ENCODE results near the gene TMPRSS5.

TMPRSS5 gene

GRCh38 chr11:113666584-113666983 is 39.5 kb downstream of the TMPRSS5 start:
- DNase-seq = no peak

- peak; percentile 51 for DNase-seq
Observed at GRCh38 chr11:113664981-113665710, 41.0 kb downstream of the TMPRSS5 start.

DNA sequence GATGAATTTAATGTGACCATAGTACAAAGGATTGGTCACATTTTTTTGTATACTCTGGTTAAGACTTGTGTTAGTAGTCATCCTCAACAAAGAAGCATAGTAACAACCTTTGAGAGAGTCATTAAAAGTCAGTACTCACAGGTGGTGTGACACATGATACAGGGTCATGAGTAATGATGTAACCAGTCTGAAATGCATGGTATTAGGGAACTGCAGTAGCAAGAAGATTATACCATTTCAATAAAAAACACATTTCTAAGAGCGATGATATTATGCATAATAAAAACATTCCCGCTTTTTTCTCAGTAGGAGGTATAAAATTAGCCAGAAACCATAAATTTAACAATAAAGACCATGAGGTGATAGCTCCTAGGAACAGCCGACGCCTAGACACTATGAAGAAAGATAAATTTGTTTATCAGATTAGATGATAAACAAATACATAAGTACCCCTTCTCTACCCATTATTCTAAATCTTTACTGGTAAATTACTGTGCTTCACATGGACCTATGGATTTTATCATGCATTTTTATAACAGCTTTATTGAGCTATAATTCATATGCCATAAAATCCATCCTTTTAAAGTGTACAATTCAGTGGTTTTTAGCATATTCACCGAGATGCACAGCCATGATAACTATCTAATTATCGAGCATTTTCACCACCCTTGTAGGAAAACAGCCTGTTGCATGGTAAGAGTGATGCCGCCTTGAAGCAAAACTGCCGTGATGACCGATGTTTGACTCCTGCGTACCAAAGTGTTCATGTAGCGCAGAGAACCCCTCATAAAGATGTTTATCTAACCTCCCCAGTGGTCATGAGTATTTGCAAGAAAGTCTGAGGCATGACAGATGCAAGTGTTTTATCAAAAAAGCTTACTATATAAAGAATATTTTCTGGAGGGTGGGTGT is 41.8 kb downstream of the TMPRSS5 start:
- peak; percentile 9 for DNase-seq

- no peak for DNase-seq
Observed at GRCh38 chr11:113663567-113663966, 42.5 kb downstream of the TMPRSS5 start.

DNA sequence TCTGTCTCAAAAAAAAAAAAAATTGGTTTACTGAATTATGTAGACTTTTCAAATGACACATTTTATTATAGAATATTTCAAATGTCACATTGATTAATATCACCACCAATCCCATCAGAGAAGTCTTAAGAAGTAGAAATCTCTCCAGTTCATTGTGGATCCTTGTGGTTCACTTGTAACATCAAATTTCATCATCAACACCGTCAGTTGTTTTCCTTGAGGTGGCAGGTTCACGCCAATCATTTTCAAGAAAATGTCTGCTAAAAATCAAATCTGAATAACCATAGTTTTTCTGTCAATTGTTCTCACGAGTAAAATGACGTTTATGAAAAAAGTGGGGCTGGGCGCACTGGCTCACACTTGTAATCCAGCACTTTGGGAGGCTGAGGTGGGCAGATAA is 50.3 kb downstream of the TMPRSS5 start:
- DNase-seq = no peak

DNA sequence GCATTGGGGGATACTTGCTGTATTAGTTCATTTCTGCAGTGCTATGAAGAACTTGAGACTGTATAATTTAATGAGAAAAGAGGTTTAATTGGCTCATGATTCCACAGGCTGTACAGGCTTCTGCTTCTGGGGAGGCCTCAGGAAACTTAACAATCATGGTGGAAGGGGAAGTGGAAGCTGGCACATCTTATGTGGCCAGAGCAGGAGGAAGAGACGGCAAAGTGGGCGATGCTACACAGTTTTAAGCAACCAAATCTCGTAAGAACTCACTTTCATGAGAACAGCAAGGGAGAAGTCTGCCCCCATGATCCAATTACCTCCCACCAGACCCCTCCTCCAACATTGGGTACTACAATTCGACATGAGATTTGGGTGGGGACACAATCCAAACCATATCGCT is 55.1 kb downstream of the TMPRSS5 start:
- DNase-seq = no peak

DNA sequence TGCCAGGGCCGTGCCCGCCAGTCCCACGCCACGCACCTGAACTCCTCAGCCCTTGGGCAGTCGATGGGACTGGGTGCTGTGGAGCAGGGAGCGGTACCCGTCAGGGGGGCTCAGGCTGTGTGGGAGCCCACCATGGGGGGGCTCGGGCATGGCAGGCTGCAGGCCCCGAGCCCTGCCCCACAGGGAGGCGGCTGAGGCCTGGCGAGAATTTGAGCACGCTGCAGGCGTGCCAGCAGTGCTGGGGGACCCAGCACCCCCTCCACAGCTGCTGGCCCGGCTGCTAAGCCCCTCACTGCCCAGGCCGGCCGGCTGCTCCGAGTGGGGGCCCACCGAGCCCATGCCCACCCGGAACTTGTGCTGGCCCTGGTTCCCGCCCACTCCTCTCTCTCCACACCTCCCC is 56.8 kb downstream of the TMPRSS5 start:
- no peak for DNase-seq

- DNase-seq = no peak
Observed at GRCh38 chr11:113647856-113648255, 58.3 kb downstream of the TMPRSS5 start.

GRCh38 chr11:113647108-113647507 is 59.0 kb downstream of the TMPRSS5 start:
- no peak for DNase-seq

- no peak for DNase-seq
Observed at GRCh38 chr11:113645593-113646349, 60.3 kb downstream of the TMPRSS5 start.

GRCh38 chr11:113644605-113645004 is 61.5 kb downstream of the TMPRSS5 start:
- DNase-seq = no peak

GRCh38 chr11:113643701-113644100 is 62.4 kb downstream of the TMPRSS5 start:
- no peak for DNase-seq

GRCh38 chr11:113643006-113643585 is 63.0 kb downstream of the TMPRSS5 start:
- DNase-seq = no peak

DNA sequence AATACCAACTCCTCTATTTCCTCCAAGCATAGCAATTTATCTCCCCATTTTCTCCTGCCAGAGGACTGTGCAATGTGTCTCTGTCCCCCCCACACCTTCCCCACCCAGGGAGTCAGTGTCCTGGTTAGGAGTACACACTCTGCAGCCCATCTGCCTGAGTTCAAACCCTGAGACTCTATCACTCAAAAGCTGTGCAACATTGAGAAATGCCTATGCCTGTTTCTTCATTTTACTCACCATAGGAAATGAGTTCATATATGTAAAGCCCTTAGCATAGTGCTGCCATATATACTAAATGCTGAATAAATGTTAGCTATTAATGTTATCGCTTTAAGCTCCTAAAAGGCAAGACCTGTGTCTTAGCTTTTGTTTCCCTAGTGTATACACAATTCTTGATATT is 64.0 kb downstream of the TMPRSS5 start:
- DNase-seq = no peak

DNA sequence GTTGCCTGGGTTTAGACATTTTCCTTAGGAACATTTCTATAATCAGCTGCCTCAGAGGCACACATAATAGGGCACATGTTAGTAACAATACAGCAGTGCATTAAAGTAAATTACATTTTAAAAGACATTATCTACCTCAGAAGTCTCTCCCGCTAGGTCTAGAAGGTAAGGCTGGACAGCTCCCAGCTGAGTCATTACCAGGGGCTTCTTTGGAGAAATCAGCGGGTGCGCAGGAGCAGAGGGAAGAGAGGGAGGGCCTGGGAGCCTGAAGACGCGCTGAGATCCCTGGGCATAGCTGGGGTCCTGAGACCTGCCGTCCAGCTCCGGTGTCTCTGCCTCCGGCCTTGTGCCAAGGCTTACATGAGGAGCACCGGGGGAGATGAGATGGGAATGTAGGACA is 67.7 kb downstream of the TMPRSS5 start:
- DNase-seq = no peak

- DNase-seq = no peak
Observed at GRCh38 chr11:113637636-113638035, 68.5 kb downstream of the TMPRSS5 start.

Data from hematopoietic multipotent progenitor cell treated with erythropoietin and hydrocortisone succinate and interleukin-3 and kit ligand, for 6 days (in vitro differentiated cells).